Right lobe of liver (tissue), 6 donors: ENCODE results near the gene ERMAP. TPM values are rescaled to one million over a fixed set of nuclear protein-coding genes. Genes with fewer than 3 reads are reported as not detected.

ENCODE experiments used
- ATAC-seq, 4 donors: fragments of 200-7000 bp; cut with Tn5 transposase; one replicate each; pipeline ENCODE4 v1.9.1; 2020; ENCODE audit warnings: mild to moderate bottlenecking in 4 of 4, moderate library complexity in 4 of 4
- DNase-seq, 3 donors: peaks; one replicate each; pipeline ENCODE4 v3.0.0-alpha.2; 2020
- H3K27ac ChIP-seq, 3 donors: fragments of 200-600 bp; one replicate each; pipeline ENCODE4 v1.8.0; 2022
- H3K27me3 ChIP-seq, 2 donors: fragments of 200-600 bp; one replicate each; pipeline ENCODE4 v1.8.0; 2022
- H3K36me3 ChIP-seq, 4 donors: fragments of 200-600 bp; sonication (generic) in 1 of 4; one replicate each; pipeline versions ENCODE4 v1.5.1 to v1.8.0; 2017 to 2022; ENCODE audit warnings: control low read depth in 1 of 4
- H3K4me1 ChIP-seq, 4 donors: fragments of 200-600 bp; sonication (generic) in 1 of 4; one replicate each; pipeline versions ENCODE4 v1.5.1 to v1.8.0; 2017 to 2022; ENCODE audit warnings: control low read depth in 1 of 4
- H3K4me3 ChIP-seq, 3 donors: fragments of 200-600 bp; one replicate each; pipeline ENCODE4 v1.8.0; 2022
- H3K9me3 ChIP-seq, 4 donors: fragments of 200-600 bp; sonication (generic) in 1 of 4; one replicate each; pipeline versions ENCODE4 v1.5.1 to v1.8.0; 2017 to 2022; ENCODE audit warnings: control low read depth in 1 of 4
- CTCF ChIP-seq, 4 donors: fragments of 200-600 bp in 3 of 4; fragments of 450-650 bp in 1 of 4; IDR thresholded peaks; one replicate each; pipeline versions ENCODE4 v1.5.1 to v1.8.0; 2016 to 2022; ENCODE audit warnings: antibody characterized with exemption in 4 of 4, mild to moderate bottlenecking in 2 of 4
- POLR2A ChIP-seq: fragments of 450-650 bp; IDR thresholded peaks from one replicate; pipeline ENCODE4 v1.6.1; 2017; ENCODE audit warnings: antibody characterized with exemption, mild to moderate bottlenecking
- WGBS: methylation state at CpG from one replicate; pipeline ENCODE4 v1.1.6; 2018; ENCODE audit warnings: low coverage, low lambda C conversion rate; ENCODE audit not compliant: insufficient coverage; ENCODE audit errors: missing lambda C conversion rate; 5-methylcytosine and 5-hydroxymethylcytosine counted together
- intact Hi-C, 2 donors: fragments of 100-400 bp; cut with DNase I; formaldehyde crosslinking; loops; one replicate each; pipeline versions ENCODE4 v1.11.2 to v1.14.1; 2022
- total RNA-seq, 6 experiments: library from RNA; depleted of rRNA in 2 of 6; stranded (reverse); fragments of >200 nt in 2 of 6; fragmentation: NEBNext Ultra II Directional in 3 of 6; extraction: Animal tissue kit (Norgen Biotek cat#: 25700) in 3 of 6; gene quantifications; one replicate each; pipeline versions ENCODE4 v1.1.0 to v1.2.4, GENCODE V29; 2016 to 2023
- donor health status: DM: no; HTN: yes; CAD: no.
- donor health status: DM: no; HTN: no; CAD: no.
- donor health status: DM: no; HTN: no; CAD: no.
- donor health status: DM: no; HTN: yes; CAD: no.
- donor health status: DM: no; HTN: yes; CAD: no.

Gene ERMAP
- total RNA-seq, 6 experiments from 2014 or later: 6.6 to 16.2 (median 13.9) TPM

- H3K4me3 ChIP-seq: no peak overlapping the region
- intact Hi-C loops: no loop called here
- no peaks in the 10 kb centered on the region for H3K9me3 ChIP-seq
- TF ChIP-seq CTCF (IDR thresholded peaks at IDR 0.05): no peak
- TF ChIP-seq POLR2A: no peak
- no peaks in the 10 kb centered on the region for H3K4me1 ChIP-seq
- 79% methylated on average over 8 of the region's 16 CpGs for WGBS
- no peaks in the 10 kb centered on the region for H3K36me3 ChIP-seq
- ATAC-seq (peak in 1 of 4 donors; percentile 20), DNase-seq (no peak)
- no peak overlapping the region for H3K27ac ChIP-seq
- no peaks in the 10 kb centered on the region for H3K27me3 ChIP-seq
Observed at GRCh38 chr1:42886046-42886739, 69.3 kb downstream of the ERMAP start.

GRCh38 chr1:42886800-42887199 is 69.9 kb downstream of the ERMAP start:
- Histone ChIP-seq H3K4me3 (no peak overlapping the region), H3K27me3 (no peaks in the 10 kb centered on the region), H3K27ac (no peak overlapping the region), H3K36me3 (no peaks in the 10 kb centered on the region), H3K9me3 (no peaks in the 10 kb centered on the region), H3K4me1 (no peaks in the 10 kb centered on the region)
- peak in 1 of 4 donors; percentile 12 for ATAC-seq
- DNase-seq: no peak
- WGBS: 87% methylated on average over 5 of the region's 21 CpGs
- TF ChIP-seq POLR2A (no peak), CTCF (IDR thresholded peaks at IDR 0.05) (no peak)
- intact Hi-C loops: no loop called here

GRCh38 chr1:42887366-42887765 is 70.4 kb downstream of the ERMAP start:
- DNase-seq (no peak), ATAC-seq (peak in 1 of 4 donors; percentile 23)
- TF ChIP-seq CTCF (IDR thresholded peaks at IDR 0.05) (no peak), POLR2A (no peak)
- intact Hi-C loops: no loop called here
- H3K27ac ChIP-seq: no peak overlapping the region
- no peaks in the 10 kb centered on the region for H3K27me3 ChIP-seq
- H3K9me3 ChIP-seq: no peaks in the 10 kb centered on the region
- H3K4me1 ChIP-seq: no peaks in the 10 kb centered on the region
- no peak overlapping the region for H3K4me3 ChIP-seq
- WGBS: no CpG with 5 or more reads among the region's 20 CpGs
- H3K36me3 ChIP-seq: no peaks in the 10 kb centered on the region

GRCh38 chr1:42888013-42888633 is 71.2 kb downstream of the ERMAP start:
- 97% methylated on average over 7 of the region's 31 CpGs for WGBS
- peak in 1 of 4 donors; percentile 22 for ATAC-seq
- Histone ChIP-seq H3K27ac (no peak overlapping the region), H3K4me3 (no peak overlapping the region), H3K36me3 (no peaks in the 10 kb centered on the region), H3K27me3 (no peaks in the 10 kb centered on the region), H3K4me1 (no peaks in the 10 kb centered on the region), H3K9me3 (no peaks in the 10 kb centered on the region)
- TF ChIP-seq POLR2A (no peak), CTCF (IDR thresholded peaks at IDR 0.05) (no peak)
- intact Hi-C loops: no loop called here
- no peak for DNase-seq
